BJ (cell line): ENCODE measurements around the gene SCNM1. TPM values are rescaled to one million over a fixed set of nuclear protein-coding genes. Genes with fewer than 3 reads are reported as not detected.

ENCODE experiments used
- CTCF ChIA-PET: fragments of 350-600 bp; formaldehyde crosslinking; extraction: SDS; loops from one replicate; lab custom pipeline; 2021; ENCODE audit warnings: antibody characterized with exemption, inconsistent platforms; lab: Yijun Ruan, JAX
- POLR2A ChIA-PET: fragments of 300-600 bp; sonication (Branson Sonifier 250); formaldehyde crosslinking; extraction: SDS; loops from one replicate; lab custom pipeline; 2021; ENCODE audit warnings: antibody characterized with exemption; lab: Charles Lee
- DNase-seq: peaks from one replicate; pipeline ENCODE4 v3.0.0-alpha.2; 2011; ENCODE audit warnings: low read depth
- H3K27me3 ChIP-seq: 2 replicates; pipeline ENCODE4 v1.6.0; 2011; ENCODE audit warnings: low read length; ENCODE audit not compliant: control insufficient read depth, insufficient read depth
- H3K36me3 ChIP-seq: 2 replicates; pipeline ENCODE4 v1.5.1; 2011; ENCODE audit warnings: low read length; ENCODE audit not compliant: control insufficient read depth, insufficient read depth
- H3K4me3 ChIP-seq: 2 replicates; pipeline ENCODE4 v1.5.1; 2011; ENCODE audit warnings: low read depth, mild to moderate bottlenecking, control low read depth, low read length
- CTCF ChIP-seq: IDR thresholded peaks from 2 replicates; pipeline ENCODE4 v1.5.1; 2011; ENCODE audit warnings: low read depth, mild to moderate bottlenecking, control low read depth, inconsistent platforms, low read length, moderate library complexity; ENCODE audit not compliant: insufficient read depth
- polyA plus RNA-seq: library from polyadenylated mRNA; depleted of rRNA; stranded (reverse); fragments of >200 nt; gene quantifications from 2 replicates; pipeline ENCODE4 v1.2.3, GENCODE V29; 2011; rRNA removed

Gene SCNM1
- polyA plus RNA-seq, 1 experiment: 29.7 TPM

- no peak for DNase-seq
- ChIA-PET POLR2A (no interaction called here), CTCF (interaction anchor here (0.6 to 1.2 kb wide), 3 partner anchors 12 to 218 kb away, joined by 3 to 4 read pairs (median 3); no protein-coding TSS in a partner anchor)
- no peak overlapping the region for H3K4me3 ChIP-seq
- no peak for TF ChIP-seq CTCF
- H3K36me3 ChIP-seq: peaks cover 13% of the 10 kb centered on the region
- no peaks in the 10 kb centered on the region for H3K27me3 ChIP-seq
Measured at GRCh38 chr1:151211972-151212705, 46.2 kb downstream of the SCNM1 start.

- POLR2A ChIA-PET: no interaction called here
- TF ChIP-seq CTCF: no peak
- no peak overlapping the region for H3K4me3 ChIP-seq
- CTCF ChIA-PET: interaction anchor here (1.0 kb wide), 1 partner anchor 38 kb away, joined by 4 read pairs; no protein-coding TSS in a partner anchor
- H3K36me3 ChIP-seq: peaks cover 7% of the 10 kb centered on the region
- H3K27me3 ChIP-seq: no peaks in the 10 kb centered on the region
- no peak for DNase-seq
Measured at GRCh38 chr1:151213560-151213959, 47.6 kb downstream of the SCNM1 start.

Other genes starting within 250 kb of the SCNM1 start
- 26.2 and 30.7 TPM in 2 replicates for gene SETDB1, start 239.8 kb upstream of the SCNM1 start, polyA plus RNA-seq
- gene CERS2, start 191.3 kb upstream of the SCNM1 start, polyA plus RNA-seq: 202 and 239 TPM in 2 replicates
- 0.07 and 0.21 TPM in 2 replicates for gene ANXA9, start 183.9 kb upstream of the SCNM1 start, polyA plus RNA-seq
- gene MINDY1, start 159.2 kb upstream of the SCNM1 start, polyA plus RNA-seq: 9.7 and 13.0 TPM in 2 replicates
- gene PRUNE1, start 157.7 kb upstream of the SCNM1 start, polyA plus RNA-seq: 16.2 and 17.0 TPM in 2 replicates
- gene BNIPL, start 129.6 kb upstream of the SCNM1 start, polyA plus RNA-seq: 0.18 and 0.31 TPM in 2 replicates
- 1.6 and 2.0 TPM in 2 replicates for gene C1orf56, start 118.4 kb upstream of the SCNM1 start, polyA plus RNA-seq
- 59.3 and 60.4 TPM in 2 replicates for gene CDC42SE1, start 106.5 kb upstream of the SCNM1 start, polyA plus RNA-seq
- gene MLLT11, start 105.7 kb upstream of the SCNM1 start, polyA plus RNA-seq: 4.1 and 6.5 TPM in 2 replicates
- 16.2 and 16.7 TPM in 2 replicates for gene GABPB2, start 95.4 kb upstream of the SCNM1 start, polyA plus RNA-seq
- 1.5 and 1.8 TPM in 2 replicates for gene SEMA6C, start 19.5 kb upstream of the SCNM1 start, polyA plus RNA-seq
- gene TNFAIP8L2, start 9.5 kb upstream of the SCNM1 start, polyA plus RNA-seq: not detected in 2 replicates
- 8.5 and 10.2 TPM in 2 replicates for gene LYSMD1, start 242 bp upstream of the SCNM1 start, polyA plus RNA-seq
- gene TMOD4, start 9.8 kb downstream of the SCNM1 start, polyA plus RNA-seq: 0.16 and 0.18 TPM in 2 replicates
- 60.4 and 71.0 TPM in 2 replicates for gene VPS72, start 24.1 kb downstream of the SCNM1 start, polyA plus RNA-seq
- gene PIP5K1A, start 32.4 kb downstream of the SCNM1 start, polyA plus RNA-seq: 138 and 171 TPM in 2 replicates
- gene PSMD4, start 88.6 kb downstream of the SCNM1 start, polyA plus RNA-seq: 199 and 255 TPM in 2 replicates
- gene ZNF687, start 116.2 kb downstream of the SCNM1 start, polyA plus RNA-seq: 12.5 and 19.8 TPM in 2 replicates
- 71.5 and 98.2 TPM in 2 replicates for gene PI4KB, start 161.3 kb downstream of the SCNM1 start, polyA plus RNA-seq
- gene RFX5, start 181.1 kb downstream of the SCNM1 start, polyA plus RNA-seq: 25.5 and 29.9 TPM in 2 replicates
- gene SELENBP1, start 206.6 kb downstream of the SCNM1 start, polyA plus RNA-seq: 27.9 and 47.9 TPM in 2 replicates
- 467 and 468 TPM in 2 replicates for gene PSMB4, start 233.4 kb downstream of the SCNM1 start, polyA plus RNA-seq